Transverse colon (tissue), 4 donors: ENCODE results near the gene POLR2J3.
"Not testable (repeated sequence)": the region's sequence is repeated elsewhere in the genome, so short reads cannot be mapped to it uniquely, and the experiment has no call there.

Experiments
- CTCF ChIP-seq, 5 experiments: fragments of 200-600 bp in 3 of 5; fragments of 450-650 bp in 2 of 5; sonication (generic) in 3 of 5; IDR thresholded peaks; 1 replicate in 2 of 5; 2 replicates in 3 of 5; pipeline ENCODE4 v1.5.1; 2016 to 2017; ENCODE audit warnings: antibody characterized with exemption in 5 of 5, inconsistent platforms in 3 of 5, mild to moderate bottlenecking in 2 of 5, moderate library complexity in 1 of 5
- POLR2A ChIP-seq: fragments of 450-650 bp; IDR thresholded peaks from one replicate; pipeline ENCODE4 v1.6.1; 2016; ENCODE audit warnings: antibody characterized with exemption, mild to moderate bottlenecking, moderate library complexity
- POLR2AphosphoS5 ChIP-seq, 3 donors: sonication (generic); formaldehyde crosslinking; IDR thresholded peaks; one replicate each; pipeline ENCODE4 v1.6.1; 2016; ENCODE audit warnings: antibody characterized with exemption in 3 of 3

- not testable (repeated sequence) for TF ChIP-seq POLR2AphosphoS5 (IDR thresholded peaks at IDR 0.05); CTCF (IDR thresholded peaks at IDR 0.05); POLR2A
These were observed 2.2 kb upstream of the POLR2J3 start for GRCh38 chr7:102574607-102575006.
